ENCODE results near the gene CDH12.
"Not testable (repeated sequence)": the region's sequence is repeated elsewhere in the genome, so short reads cannot be mapped to it uniquely, and the experiment has no call there.

CDH12 gene

GRCh38 chr5:22238047-22238446 lies 615.1 kb downstream of the CDH12 start:
- H3K27me3 ChIP-seq (ENCODE audit: low read depth, low read length): no peaks in the 10 kb centered on the region
- no peaks in the 10 kb centered on the region for H3K36me3 ChIP-seq (replicated peaks; ENCODE audit: low read depth, low read length)
- no peak overlapping the region for H3K9ac ChIP-seq (ENCODE audit: low read length)
- no peak overlapping the region for H2AFZ ChIP-seq (ENCODE audit: low read depth, low read length)
- no peak overlapping the region for H3K4me3 ChIP-seq (ENCODE audit: low read length)
- no peaks in the 10 kb centered on the region for H3K9me3 ChIP-seq (ENCODE audit: insufficient read depth, low read length)
- no peak overlapping the region for H3K4me2 ChIP-seq (ENCODE audit: low read length)
- H3K4me1 ChIP-seq (ENCODE audit: low read length): no peaks in the 10 kb centered on the region
- no peak overlapping the region for H3K27ac ChIP-seq (ENCODE audit: low read length)
- TF ChIP-seq CTCF (IDR thresholded peaks at IDR 0.05; ENCODE audit: low read depth, low read length) (no peak), EZH2phosphoT487 (IDR thresholded peaks at IDR 0.05; ENCODE audit: low read depth) (no peak)
- no peaks in the 10 kb centered on the region for H4K20me1 ChIP-seq (ENCODE audit: insufficient read depth, low read length)
- no peaks in the 10 kb centered on the region for H3K79me2 ChIP-seq (ENCODE audit: low read length)

GRCh38 chr5:22226423-22226822 lies 626.7 kb downstream of the CDH12 start:
- Histone ChIP-seq H3K4me2 (ENCODE audit: low read length) (no peak overlapping the region), H3K9me3 (ENCODE audit: insufficient read depth, low read length) (no peaks in the 10 kb centered on the region), H4K20me1 (ENCODE audit: insufficient read depth, low read length) (no peaks in the 10 kb centered on the region), H3K27me3 (ENCODE audit: low read depth, low read length) (no peaks in the 10 kb centered on the region), H3K79me2 (ENCODE audit: low read length) (no peaks in the 10 kb centered on the region), H2AFZ (ENCODE audit: low read depth, low read length) (no peak overlapping the region), H3K36me3 (replicated peaks; ENCODE audit: low read depth, low read length) (no peaks in the 10 kb centered on the region), H3K9ac (ENCODE audit: low read length) (no peak overlapping the region), H3K27ac (ENCODE audit: low read length) (no peak overlapping the region), H3K4me3 (ENCODE audit: low read length) (no peak overlapping the region), H3K4me1 (ENCODE audit: low read length) (no peaks in the 10 kb centered on the region)
- TF ChIP-seq CTCF (IDR thresholded peaks at IDR 0.05; ENCODE audit: low read depth, low read length) (no peak), EZH2phosphoT487 (IDR thresholded peaks at IDR 0.05; ENCODE audit: low read depth) (no peak)

DNA sequence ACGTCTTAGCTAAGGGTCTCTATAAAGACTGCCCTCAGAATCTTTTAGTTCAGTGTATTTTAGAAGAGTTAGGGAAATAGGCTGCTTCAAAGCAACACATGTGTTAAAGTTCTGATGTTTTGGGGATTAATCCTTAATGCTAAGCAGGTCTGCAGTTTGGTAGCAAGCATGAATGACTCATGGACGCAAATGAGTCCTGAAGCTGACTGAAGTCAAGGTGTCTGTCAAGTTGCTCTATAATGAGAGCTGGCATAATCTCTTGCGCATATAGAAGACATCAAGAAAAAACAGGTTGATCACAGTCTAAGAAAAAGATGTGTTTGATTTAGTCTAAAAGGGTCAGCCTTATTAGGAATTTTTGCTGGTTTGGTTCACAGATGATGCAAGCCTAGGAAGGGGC lies 630.1 kb downstream of the CDH12 start:
- Histone ChIP-seq H3K36me3 (replicated peaks; ENCODE audit: low read depth, low read length) (no peaks in the 10 kb centered on the region), H2AFZ (ENCODE audit: low read depth, low read length) (no peak overlapping the region), H3K4me1 (ENCODE audit: low read length) (no peaks in the 10 kb centered on the region), H3K9ac (ENCODE audit: low read length) (no peak overlapping the region), H3K9me3 (ENCODE audit: insufficient read depth, low read length) (no peaks in the 10 kb centered on the region), H3K27me3 (ENCODE audit: low read depth, low read length) (no peaks in the 10 kb centered on the region), H4K20me1 (ENCODE audit: insufficient read depth, low read length) (no peaks in the 10 kb centered on the region), H3K4me3 (ENCODE audit: low read length) (no peak overlapping the region), H3K27ac (ENCODE audit: low read length) (no peak overlapping the region), H3K79me2 (ENCODE audit: low read length) (no peaks in the 10 kb centered on the region), H3K4me2 (ENCODE audit: low read length) (no peak overlapping the region)
- TF ChIP-seq EZH2phosphoT487 (IDR thresholded peaks at IDR 0.05; ENCODE audit: low read depth) (no peak), CTCF (IDR thresholded peaks at IDR 0.05; ENCODE audit: low read depth, low read length) (no peak)

DNA sequence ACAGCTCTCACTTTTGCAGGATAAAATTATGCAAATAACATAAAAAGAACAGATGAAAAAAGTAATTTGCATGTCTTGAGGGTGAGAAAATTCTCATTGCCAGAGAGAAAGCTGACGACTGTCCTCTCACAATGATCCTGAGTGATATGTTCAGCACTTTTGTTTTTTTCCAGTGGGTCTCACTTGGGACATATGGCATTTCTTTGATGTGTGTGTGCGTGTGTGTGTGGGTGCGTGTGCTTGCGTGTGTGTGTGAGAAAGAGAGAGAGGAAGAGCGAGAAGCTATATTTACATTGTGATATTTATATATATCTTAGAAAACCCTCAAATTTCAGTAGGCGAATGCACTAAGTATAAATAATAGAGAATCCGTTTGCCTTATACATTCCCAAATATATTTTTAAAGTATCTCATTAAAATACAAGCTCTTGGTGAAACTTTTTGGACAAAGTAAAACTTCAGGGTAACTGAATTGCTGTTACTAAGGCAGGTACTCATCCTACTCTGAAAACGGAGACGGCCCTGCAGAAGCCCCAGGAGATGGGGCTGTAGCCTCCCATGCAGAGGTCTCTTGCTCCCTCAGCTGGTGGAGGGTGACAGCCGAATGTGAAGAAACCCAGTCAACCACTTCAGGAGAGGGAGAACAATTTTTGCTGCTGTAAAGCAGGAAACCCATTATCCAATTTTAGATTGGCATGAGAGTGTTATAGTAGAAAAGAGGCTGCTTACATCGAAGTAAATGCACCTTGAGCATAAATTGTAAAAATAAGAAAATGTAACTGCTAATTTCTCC lies 639.2 kb downstream of the CDH12 start:
- not testable (repeated sequence) for H3K9me3 ChIP-seq (ENCODE audit: insufficient read depth, low read length); H3K36me3 ChIP-seq (replicated peaks; ENCODE audit: low read depth, low read length); H3K79me2 ChIP-seq (ENCODE audit: low read length); H3K27me3 ChIP-seq (ENCODE audit: low read depth, low read length); H4K20me1 ChIP-seq (ENCODE audit: insufficient read depth, low read length); H3K27ac ChIP-seq (ENCODE audit: low read length); H3K9ac ChIP-seq (ENCODE audit: low read length); H3K4me1 ChIP-seq (ENCODE audit: low read length); H2AFZ ChIP-seq (ENCODE audit: low read depth, low read length)
- TF ChIP-seq CTCF (IDR thresholded peaks at IDR 0.05; ENCODE audit: low read depth, low read length): peak; percentile 20; the same call in 1 of the 2 replicates
- peak overlapping the region; percentile 50 for H3K4me2 ChIP-seq (ENCODE audit: low read length)
- H3K4me3 ChIP-seq (ENCODE audit: low read length): peak overlapping the region; percentile 54

- not testable (repeated sequence) for H3K4me3 ChIP-seq (ENCODE audit: low read length); H3K79me2 ChIP-seq (ENCODE audit: low read length); H3K27me3 ChIP-seq (ENCODE audit: low read depth, low read length); H3K27ac ChIP-seq (ENCODE audit: low read length); H3K9me3 ChIP-seq (ENCODE audit: insufficient read depth, low read length); H3K4me2 ChIP-seq (ENCODE audit: low read length); H4K20me1 ChIP-seq (ENCODE audit: insufficient read depth, low read length); H3K4me1 ChIP-seq (ENCODE audit: low read length); H3K36me3 ChIP-seq (replicated peaks; ENCODE audit: low read depth, low read length); H2AFZ ChIP-seq (ENCODE audit: low read depth, low read length); H3K9ac ChIP-seq (ENCODE audit: low read length)
These were observed 640.7 kb downstream of the CDH12 start for GRCh38 chr5:22212254-22212991.

- not testable (repeated sequence) for H3K4me3 ChIP-seq (ENCODE audit: low read length); H3K4me2 ChIP-seq (ENCODE audit: low read length); H4K20me1 ChIP-seq (ENCODE audit: insufficient read depth, low read length); H3K4me1 ChIP-seq (ENCODE audit: low read length); H3K27me3 ChIP-seq (ENCODE audit: low read depth, low read length); H3K36me3 ChIP-seq (replicated peaks; ENCODE audit: low read depth, low read length); H3K9ac ChIP-seq (ENCODE audit: low read length); H3K9me3 ChIP-seq (ENCODE audit: insufficient read depth, low read length); H3K27ac ChIP-seq (ENCODE audit: low read length); H3K79me2 ChIP-seq (ENCODE audit: low read length); H2AFZ ChIP-seq (ENCODE audit: low read depth, low read length)
These were observed 644.7 kb downstream of the CDH12 start for GRCh38 chr5:22208463-22208862.
